ENCODE measurements around the gene LYSMD2. TPM values are rescaled to one million over a fixed set of nuclear protein-coding genes. Genes with fewer than 3 reads are reported as not detected.

The LYSMD2 gene
- total and polyA plus RNA-seq, 2 of the 8 experiments (the other 6 are each of a cell fraction or from before 2014, with no cell fraction given): 2.2 to 2.7 TPM

DNA sequence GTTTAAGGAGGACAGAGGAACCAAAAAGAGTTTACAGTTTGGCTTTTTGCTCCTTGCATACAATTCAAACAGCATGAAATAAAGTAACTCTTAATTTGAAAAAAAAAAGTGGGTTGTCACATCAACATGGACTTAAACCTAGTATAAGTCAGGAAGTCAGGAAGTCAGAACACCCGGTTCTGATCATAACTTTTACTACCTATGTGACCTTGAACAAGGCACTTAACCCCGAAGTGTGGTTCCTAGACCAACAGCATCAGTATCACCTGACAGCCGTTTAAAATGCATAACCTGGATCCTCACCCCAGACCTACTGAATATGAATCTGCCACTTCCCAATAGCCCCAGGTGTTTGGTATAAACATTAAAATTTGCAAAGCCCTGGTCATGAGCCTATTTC is 18.7 kb downstream of the LYSMD2 start:
- H3K18ac ChIP-seq (ENCODE audit: extremely low read depth, low read length): no peak overlapping the region
- no peaks in the 10 kb centered on the region for H3K79me2 ChIP-seq (ENCODE audit: control insufficient read depth in 1 of 2, insufficient read depth in 2 of 2, low read length in 2 of 2)
- 84% methylated on average over 3 of the region's 3 CpGs; no CpG with 5 or more reads in 1 of the 2 experiments for WGBS, 2 experiments (ENCODE audit: extremely low coverage in 1 of 2, insufficient coverage in 1 of 2, insufficient read length in 1 of 2, insufficient replicate concordance in 2 of 2, low coverage in 1 of 2, low lambda C conversion rate in 2 of 2, missing lambda C conversion rate in 1 of 2)
- H2BK15ac ChIP-seq (ENCODE audit: low read length): no peak overlapping the region
- peaks cover 0 to 2% (median under 1%) of the 10 kb centered on the region in 4 experiments; a peak in 3 of 8 replicates for H3K36me3 ChIP-seq (ENCODE audit: control insufficient read depth in 2 of 4, insufficient read depth in 4 of 4, low read length in 3 of 4)
- no peak overlapping the region for H2BK20ac ChIP-seq (ENCODE audit: low read length)
- H3K4me1 ChIP-seq (replicated peaks in 1 of 4; ENCODE audit: control insufficient read depth in 3 of 4, insufficient read depth in 4 of 4, low read length in 3 of 4): peaks cover 0 to 3% (median 0%) of the 10 kb centered on the region in 4 experiments; a peak in 1 of 7 replicates
- no peaks in the 10 kb centered on the region for H3K9me3 ChIP-seq (ENCODE audit: insufficient read depth in 2 of 2, low read depth in 1 of 2, low read length in 1 of 2)
- no peak overlapping the region for H2BK5ac ChIP-seq (ENCODE audit: low read depth, low read length)
- no peaks in the 10 kb centered on the region for H3K79me1 ChIP-seq (ENCODE audit: low read depth, low read length)
- no peak overlapping the region for H2AFZ ChIP-seq (ENCODE audit: low read length)
- no peak overlapping the region for H3K4me3 ChIP-seq (ENCODE audit: extremely low read depth in 1 of 4, insufficient read depth in 2 of 4, low read depth in 3 of 4, low read length in 4 of 4)
- no peak overlapping the region for H2AK5ac ChIP-seq (ENCODE audit: low read depth, low read length)
- no peak overlapping the region for H3K9ac ChIP-seq (replicated peaks in 1 of 4; ENCODE audit: extremely low read depth in 1 of 4, low read depth in 3 of 4, low read length in 3 of 4)
- FAIRE-seq: no peak
- H3K56ac ChIP-seq (replicated peaks; ENCODE audit: insufficient read length, low read depth, low read length): no peak overlapping the region
- no peaks in the 10 kb centered on the region for H3K23me2 ChIP-seq (ENCODE audit: low read depth, low read length)
- H3K27ac ChIP-seq (ENCODE audit: low read depth, low read length): no peak overlapping the region
- H2BK12ac ChIP-seq (ENCODE audit: low read depth, low read length): no peak overlapping the region
- H3K4me2 ChIP-seq (ENCODE audit: insufficient read depth in 1 of 2, low read depth in 2 of 2, low read length in 2 of 2): no peak overlapping the region
- no peak overlapping the region for H4K5ac ChIP-seq (ENCODE audit: insufficient read length, low read depth, low read length)
- H4K8ac ChIP-seq (ENCODE audit: extremely low read depth, insufficient read depth, low read length): no peak overlapping the region
- no peaks in the 10 kb centered on the region for H4K20me1 ChIP-seq (replicated peaks in 1 of 2; ENCODE audit: control insufficient read depth in 1 of 2, insufficient read depth in 2 of 2, low read length in 2 of 2)
- H2BK120ac ChIP-seq (replicated peaks; ENCODE audit: low read depth, low read length): no peak overlapping the region
- ChIA-PET POLR2A (ENCODE audit: partially characterized antibody) (no interaction called here), CTCF (ENCODE audit: partially characterized antibody) (interaction anchor here (1.3 kb wide), 1 partner anchor 42 kb away, joined by 4 read pairs; no protein-coding TSS in a partner anchor)
- no peak overlapping the region for H3K4ac ChIP-seq (replicated peaks; ENCODE audit: insufficient read length, low read depth, low read length)
- no peak overlapping the region for H4K91ac ChIP-seq (replicated peaks; ENCODE audit: insufficient read length, low read length)
- no peak overlapping the region for H3K23ac ChIP-seq (ENCODE audit: insufficient read length)
- no peak for DNase-seq (ENCODE audit: low read depth in 1 of 2, low spot score in 2 of 2)
- H3K14ac ChIP-seq (ENCODE audit: insufficient read length): no peak overlapping the region
- H3K27me3 ChIP-seq (replicated peaks in 1 of 4; ENCODE audit: control insufficient read depth in 3 of 4, extremely low read depth in 1 of 4, insufficient read depth in 3 of 4, low read length in 3 of 4): no peaks in the 10 kb centered on the region
- no peak for TF ChIP-seq TAF1 (IDR thresholded peaks at IDR 0.05; ENCODE audit: low read depth, low read length)
- TF ChIP-seq YY1 (IDR thresholded peaks at IDR 0.05; ENCODE audit: low read depth, low read length): no peak
- TF ChIP-seq POU5F1 (IDR thresholded peaks at IDR 0.05; ENCODE audit: low read depth, low read length): no peak
- TF ChIP-seq JUND (IDR thresholded peaks at IDR 0.05; ENCODE audit: low read length): no peak
- TF ChIP-seq, protein P1, sequence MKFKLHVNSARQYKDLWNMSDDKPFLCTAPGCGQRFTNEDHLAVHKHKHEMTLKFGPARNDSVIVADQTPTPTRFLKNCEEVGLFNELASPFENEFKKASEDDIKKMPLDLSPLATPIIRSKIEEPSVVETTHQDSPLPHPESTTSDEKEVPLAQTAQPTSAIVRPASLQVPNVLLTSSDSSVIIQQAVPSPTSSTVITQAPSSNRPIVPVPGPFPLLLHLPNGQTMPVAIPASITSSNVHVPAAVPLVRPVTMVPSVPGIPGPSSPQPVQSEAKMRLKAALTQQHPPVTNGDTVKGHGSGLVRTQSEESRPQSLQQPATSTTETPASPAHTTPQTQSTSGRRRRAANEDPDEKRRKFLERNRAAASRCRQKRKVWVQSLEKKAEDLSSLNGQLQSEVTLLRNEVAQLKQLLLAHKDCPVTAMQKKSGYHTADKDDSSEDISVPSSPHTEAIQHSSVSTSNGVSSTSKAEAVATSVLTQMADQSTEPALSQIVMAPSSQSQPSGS (IDR thresholded peaks at IDR 0.05; ENCODE audit: low read length): no peak
- no peak for TF ChIP-seq NRF1 (IDR thresholded peaks at IDR 0.05; ENCODE audit: low read depth, low read length)
- no peak for TF ChIP-seq CEBPB (IDR thresholded peaks at IDR 0.05; ENCODE audit: low read depth, low read length)
- TF ChIP-seq RNF2 (IDR thresholded peaks at IDR 0.05; ENCODE audit: borderline replicate concordance, low read depth, low read length, missing control alignments, poor library complexity, severe bottlenecking): no peak
- no peak for TF ChIP-seq SIN3A (conservative IDR thresholded peaks at IDR 0.05 in 1 of 2, IDR thresholded peaks at IDR 0.05 in 1 of 2; ENCODE audit: low read depth in 1 of 2, low read length in 2 of 2)
- no peak for TF ChIP-seq ZNF274 (IDR thresholded peaks at IDR 0.05; ENCODE audit: borderline replicate concordance, extremely low read depth, low read length)
- no peak for TF ChIP-seq BACH1 (IDR thresholded peaks at IDR 0.05; ENCODE audit: low read length)
- TF ChIP-seq CTBP2 (IDR thresholded peaks at IDR 0.05; ENCODE audit: borderline replicate concordance, insufficient read depth, insufficient read length, low read length): no peak
- no peak for TF ChIP-seq MAFK (IDR thresholded peaks at IDR 0.05; ENCODE audit: low read depth, low read length)

All from H1 (cell line).